Stimulated activated CD8-positive, alpha-beta memory T cell treated with anti-CD3 and anti-CD28 coated beads, Interleukin-4, amount 100 ng/mL, for 48 hours (primary cell): ENCODE data around the gene PTPRN2.
"Not testable (repeated sequence)": the region's sequence is repeated elsewhere in the genome, so short reads cannot be mapped to it uniquely, and the experiment has no call there.

ENCODE experiments used
- DNase-seq: peaks from one replicate; pipeline ENCODE4 v3.0.0-alpha.2; 2020

Gene PTPRN2

GRCh38 chr7:158587162-158588084 is at the start of gene PTPRN2:
TSS of gene PTPRN2 (minus strand) at chr7:158587823.
- peak; percentile 74 for DNase-seq

DNA sequence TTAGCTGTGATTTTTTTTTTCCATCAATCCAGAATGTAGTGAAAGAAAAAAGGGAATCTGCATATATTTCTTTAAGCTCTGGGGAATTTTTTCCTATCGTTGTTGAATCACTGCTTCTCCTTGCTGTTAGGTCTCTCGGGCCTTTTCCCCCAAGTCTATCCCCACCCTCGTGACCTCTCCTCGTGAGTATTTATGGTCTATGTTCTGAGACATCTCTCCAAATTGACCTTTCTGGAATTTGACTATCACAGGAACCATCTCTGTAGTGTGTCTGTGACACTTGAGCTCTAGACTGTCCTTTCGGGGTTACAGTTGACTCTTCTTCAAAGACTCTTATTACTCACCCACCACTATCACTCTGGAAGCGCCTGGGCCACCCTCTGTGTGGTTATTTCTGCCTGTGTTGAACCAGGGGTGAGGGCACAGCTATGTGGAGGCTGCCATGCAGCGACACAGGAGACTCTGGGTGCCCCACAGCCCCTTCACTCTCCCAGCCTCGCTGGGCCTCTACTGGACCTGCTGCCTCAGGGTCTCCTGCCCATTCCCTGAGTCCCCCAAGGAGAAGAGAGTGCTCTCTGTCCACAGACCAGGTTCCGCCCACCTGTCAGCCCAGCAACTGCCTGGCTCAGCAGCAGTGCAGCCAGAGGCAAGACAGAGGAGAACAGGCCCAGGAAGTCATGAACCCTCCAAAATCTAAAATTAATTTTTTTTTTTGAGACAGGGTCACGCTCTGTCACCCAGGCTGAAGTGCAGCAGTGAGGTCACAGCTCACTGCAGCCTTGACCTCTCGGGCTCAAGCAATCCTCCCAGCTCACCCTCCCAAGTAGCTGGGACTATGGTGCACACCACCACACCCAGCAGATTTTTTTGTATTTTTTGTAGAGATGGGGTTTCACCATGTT is 45.7 kb upstream of the PTPRN2 start:
- DNase-seq, result no peak

DNA sequence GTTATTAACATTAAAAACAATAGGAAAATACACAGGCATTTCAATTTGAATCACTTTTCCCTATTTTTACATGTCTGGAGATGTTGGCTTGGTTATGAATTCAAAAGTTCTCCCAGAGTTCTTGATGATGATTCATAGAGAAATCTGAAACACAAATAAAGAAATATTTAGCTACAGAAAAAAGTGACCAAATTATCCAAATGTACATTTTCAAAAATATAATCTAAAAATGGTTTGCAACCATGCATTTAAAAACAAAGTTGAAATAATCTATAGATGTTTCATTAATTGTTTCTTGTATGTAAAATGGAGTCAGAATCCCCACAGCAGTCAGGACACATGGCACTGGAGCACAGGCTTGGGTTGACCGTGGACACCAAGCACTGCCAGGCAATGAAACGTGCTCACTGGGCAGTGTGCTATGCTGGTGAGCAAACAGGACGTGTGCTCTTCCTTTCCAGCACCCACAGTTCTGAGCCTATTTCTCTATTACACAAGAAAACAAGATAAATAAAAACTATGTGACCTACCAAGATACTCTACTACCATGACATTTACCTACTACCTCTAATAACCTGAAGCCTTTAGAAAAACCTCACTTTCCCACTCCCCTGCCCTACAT is 44.1 kb upstream of the PTPRN2 start:
- no peak for DNase-seq

DNA sequence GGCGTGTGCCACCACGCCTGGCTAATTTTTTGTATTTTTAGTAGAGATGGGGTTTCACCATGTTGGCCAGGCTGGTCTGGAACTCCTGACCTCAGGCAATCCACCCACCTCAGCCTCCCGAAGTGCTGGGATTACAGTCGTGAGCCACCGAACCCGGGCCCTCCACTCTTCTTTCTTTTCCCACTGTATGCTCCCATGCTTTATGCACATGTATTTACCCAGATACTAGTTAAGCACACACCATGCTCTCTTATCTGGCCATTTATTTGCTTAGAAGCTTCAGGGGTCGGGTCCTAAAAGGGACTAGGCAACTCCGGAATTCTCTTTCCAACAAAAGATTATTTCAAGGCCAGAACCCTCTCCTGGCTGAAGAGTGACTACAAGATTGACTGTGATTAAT is 38.7 kb upstream of the PTPRN2 start:
- not testable (repeated sequence) for DNase-seq

DNA sequence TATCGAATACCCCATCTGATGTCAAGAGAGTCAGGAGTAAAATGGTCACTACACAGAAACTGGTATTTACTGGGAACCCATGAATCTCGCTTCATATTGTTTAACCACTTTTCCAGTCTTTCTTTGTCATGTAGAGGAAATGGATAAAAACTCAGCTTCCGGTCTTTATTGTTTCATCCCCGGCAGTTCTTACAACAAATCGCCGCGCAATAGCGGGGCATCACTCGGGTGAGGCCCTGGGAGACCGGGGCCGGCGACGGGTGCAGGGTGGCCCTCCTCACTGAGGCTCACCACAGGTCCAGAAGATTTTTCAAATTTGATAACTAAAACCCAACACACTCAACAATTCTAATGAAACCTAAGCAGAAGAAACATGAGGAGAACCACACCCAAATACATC is 35.6 kb upstream of the PTPRN2 start:
- no peak for DNase-seq

DNA sequence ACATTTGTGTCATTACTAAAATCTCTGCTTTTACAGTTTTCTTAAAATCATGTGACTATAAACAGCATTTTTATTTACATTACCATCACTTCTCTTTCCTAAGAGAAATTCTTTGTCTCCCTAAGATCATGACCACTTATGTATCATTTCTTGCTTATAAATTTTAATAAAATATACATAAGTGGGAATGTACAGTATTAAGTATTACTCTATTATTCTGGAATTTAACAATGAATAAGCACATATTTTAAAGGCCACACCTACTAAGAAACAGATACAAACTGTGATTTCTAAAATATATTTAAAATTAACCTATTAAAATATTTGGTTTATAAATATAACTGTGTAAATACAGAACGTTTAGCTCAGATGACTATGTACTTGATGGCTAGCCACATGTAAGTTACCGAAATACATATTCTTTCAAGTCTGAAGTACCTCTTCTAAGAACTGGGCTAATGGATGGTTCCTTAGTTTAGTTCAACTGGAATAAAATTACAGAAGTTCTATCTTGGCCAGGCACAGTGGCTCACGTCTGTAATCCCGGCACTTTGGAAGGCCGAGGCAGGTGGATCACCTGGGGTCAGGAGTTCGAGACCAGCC is 33.3 kb upstream of the PTPRN2 start:
- DNase-seq, result no peak

DNA sequence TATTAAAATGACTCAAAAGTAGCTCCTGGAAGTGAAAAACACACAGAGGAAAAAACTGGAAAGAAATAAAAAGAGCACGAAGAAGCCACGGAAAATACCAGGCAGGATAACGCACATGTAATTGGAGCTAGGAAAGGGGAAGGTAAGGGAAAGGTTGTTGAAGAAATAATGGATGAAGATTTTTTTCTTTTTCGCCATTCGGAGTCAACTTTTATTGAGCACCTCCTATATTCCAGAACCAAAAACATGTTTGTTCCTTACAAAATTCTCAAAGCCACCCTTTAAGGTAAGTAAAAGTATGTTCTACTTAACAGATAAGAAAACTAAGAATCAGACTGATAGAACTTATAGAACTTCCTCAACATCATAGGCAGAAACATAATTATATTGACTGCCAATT is 32.8 kb upstream of the PTPRN2 start:
- no peak for DNase-seq

DNA sequence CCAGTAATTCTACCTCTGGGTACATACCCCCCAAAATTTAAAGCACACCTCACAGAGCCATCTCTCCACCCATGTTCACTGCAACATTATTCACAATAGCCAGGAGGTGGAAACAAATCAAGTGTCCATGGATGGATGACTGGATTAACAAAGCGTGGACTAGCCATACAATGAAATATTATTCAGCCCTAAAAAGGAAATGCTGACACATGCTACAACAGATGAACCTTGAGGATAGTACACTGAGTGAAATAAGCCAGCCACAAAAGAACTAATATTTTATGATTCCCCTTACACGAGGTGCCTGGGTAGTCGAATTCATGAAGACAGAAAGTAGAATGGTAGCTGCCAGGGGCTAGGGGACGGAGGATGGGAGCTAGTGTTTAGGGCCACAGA is 31.1 kb upstream of the PTPRN2 start:
- no peak for DNase-seq

- no peak for DNase-seq
Measured at GRCh38 chr7:158617737-158618128, 30.1 kb upstream of the PTPRN2 start.

- no peak for DNase-seq
Measured at GRCh38 chr7:158616050-158616449, 28.4 kb upstream of the PTPRN2 start.

GRCh38 chr7:158614700-158615099 is 27.1 kb upstream of the PTPRN2 start:
- no peak for DNase-seq

- DNase-seq, result no peak
Measured at GRCh38 chr7:158613481-158613880, 25.9 kb upstream of the PTPRN2 start.

- DNase-seq, result no peak
Measured at GRCh38 chr7:158612546-158612945, 24.9 kb upstream of the PTPRN2 start.

DNA sequence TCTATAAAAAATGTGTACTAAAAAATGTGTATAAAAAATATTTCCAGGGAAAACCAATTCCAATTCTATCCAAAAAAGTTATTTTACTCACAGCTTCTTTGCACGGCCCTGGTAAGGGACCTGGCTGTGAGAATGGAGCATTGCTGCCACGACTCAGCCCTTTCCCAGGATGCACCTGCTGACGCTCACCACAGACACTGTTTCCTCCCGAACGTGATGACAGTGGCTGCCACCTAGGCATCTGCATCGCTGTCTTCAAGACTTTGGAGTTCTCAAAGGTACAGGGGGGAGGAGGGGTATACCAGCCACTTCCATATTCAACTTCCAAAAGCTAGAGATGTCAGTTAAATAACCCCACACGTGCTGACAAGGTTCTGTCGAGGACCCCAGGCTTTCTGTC is 23.9 kb upstream of the PTPRN2 start:
- no peak for DNase-seq

DNA sequence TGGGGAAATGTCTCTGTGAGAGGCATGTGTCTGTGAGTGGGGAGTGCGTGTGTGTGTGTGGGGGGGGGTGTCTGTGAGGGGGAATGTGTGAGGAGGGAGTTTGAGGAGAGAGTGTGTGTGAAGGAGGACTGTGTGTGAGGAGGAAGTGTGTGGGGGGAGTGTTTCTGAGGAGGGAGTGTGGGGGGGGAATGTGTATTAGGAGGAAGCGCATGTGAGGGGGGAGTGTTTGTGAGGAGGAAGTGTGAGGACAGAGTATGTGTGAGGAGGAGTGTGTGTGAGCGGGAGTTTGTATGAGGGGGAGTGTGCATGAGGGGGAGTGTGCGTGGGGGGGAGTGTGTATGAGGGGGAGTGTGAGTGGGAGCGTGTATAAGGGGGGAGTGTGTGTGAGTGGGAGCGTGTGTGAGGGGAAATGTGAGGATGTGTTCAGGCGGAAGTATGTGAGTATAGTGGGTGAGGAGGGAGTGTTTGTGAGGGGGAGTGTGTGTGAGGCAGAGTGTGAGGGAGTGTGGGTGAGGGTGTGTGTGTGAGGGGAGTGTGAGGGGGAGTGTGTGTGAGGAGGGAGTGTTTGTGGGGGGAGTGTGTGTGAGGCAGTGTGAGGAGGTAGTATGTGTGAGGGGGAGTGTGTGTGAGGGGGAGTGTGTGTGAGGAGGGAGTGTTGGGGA is 21.8 kb upstream of the PTPRN2 start:
- DNase-seq, result no peak

- no peak for DNase-seq
Measured at GRCh38 chr7:158607563-158607962, 19.9 kb upstream of the PTPRN2 start.

DNA sequence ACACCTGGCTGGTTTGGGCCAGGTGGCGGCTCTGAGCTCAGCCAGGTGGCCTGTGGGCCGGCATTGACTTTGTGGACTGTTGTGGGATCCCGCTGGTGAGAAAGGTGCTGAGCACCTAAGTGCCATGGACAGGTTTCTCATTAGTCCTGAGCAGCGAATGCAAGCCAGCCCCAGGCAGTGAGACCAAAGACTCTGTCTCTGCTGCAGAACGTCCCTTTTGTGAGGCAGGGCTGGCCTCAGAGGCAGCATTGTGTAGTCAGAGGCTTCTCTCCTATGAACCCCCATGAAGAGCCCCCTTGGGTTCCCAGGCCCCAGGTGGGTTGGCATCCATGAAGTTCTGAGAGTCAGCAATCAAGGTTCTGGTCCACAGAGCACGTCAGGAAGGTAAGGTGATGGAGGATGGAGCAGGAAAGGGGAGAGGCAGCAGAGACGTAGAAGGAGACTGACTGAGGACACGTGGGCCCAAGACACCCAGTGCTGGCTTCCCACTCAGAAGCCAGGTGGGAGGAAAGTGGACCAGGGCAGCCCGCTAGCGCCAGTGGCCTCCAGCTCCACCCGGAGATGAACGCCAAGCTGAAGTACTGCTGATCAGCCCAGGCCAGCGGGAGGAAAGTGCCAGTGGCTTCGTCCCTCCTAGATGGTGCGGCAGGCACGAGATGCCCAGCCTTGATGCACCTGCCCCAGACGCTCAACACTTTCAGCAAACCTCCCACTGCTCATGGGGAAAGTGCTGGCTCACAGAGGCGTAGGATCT is 19.2 kb upstream of the PTPRN2 start:
- no peak for DNase-seq

DNA sequence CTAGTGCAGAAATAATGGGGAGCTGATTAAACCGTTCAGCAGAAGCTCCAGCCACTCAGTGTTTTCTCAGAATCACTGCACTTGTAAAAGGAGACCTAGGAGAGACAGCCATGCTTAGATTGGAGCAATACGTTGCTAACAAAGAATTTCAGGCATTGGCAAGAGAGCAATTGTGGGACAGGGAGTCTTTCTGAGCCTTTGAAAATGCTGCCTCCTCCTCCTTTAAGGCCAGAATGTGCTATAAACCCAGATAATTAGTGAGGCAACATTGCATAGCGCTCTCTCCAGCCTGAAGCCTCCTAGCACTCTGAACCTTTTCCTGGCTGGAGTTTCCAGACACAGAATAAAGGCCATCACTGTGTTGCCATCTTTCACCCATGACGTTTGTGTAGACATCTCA is 18.5 kb upstream of the PTPRN2 start:
- DNase-seq, result no peak

GRCh38 chr7:158603773-158604755 is 16.4 kb upstream of the PTPRN2 start:
- DNase-seq, result no peak
